ENCODE measurements around the gene AKNA.

- TF ChIP-seq CTCF (IDR thresholded peaks at IDR 0.05; ENCODE audit: insufficient read depth, low read depth, low read length), result no peak
- TF ChIP-seq EZH2 (IDR thresholded peaks at IDR 0.05; ENCODE audit: insufficient read depth, low read length), result no peak
Observed at GRCh38 chr9:114418053-114418452, 30.3 kb upstream of the AKNA start.
